Brain pericyte (primary cell): ENCODE results near the gene EEFSEC.

Experiments used
- DNase-seq: peaks from one replicate; pipeline ENCODE4 v3.0.0-alpha.2; 2012; ENCODE audit warnings: low read depth, low spot score

EEFSEC gene

DNA sequence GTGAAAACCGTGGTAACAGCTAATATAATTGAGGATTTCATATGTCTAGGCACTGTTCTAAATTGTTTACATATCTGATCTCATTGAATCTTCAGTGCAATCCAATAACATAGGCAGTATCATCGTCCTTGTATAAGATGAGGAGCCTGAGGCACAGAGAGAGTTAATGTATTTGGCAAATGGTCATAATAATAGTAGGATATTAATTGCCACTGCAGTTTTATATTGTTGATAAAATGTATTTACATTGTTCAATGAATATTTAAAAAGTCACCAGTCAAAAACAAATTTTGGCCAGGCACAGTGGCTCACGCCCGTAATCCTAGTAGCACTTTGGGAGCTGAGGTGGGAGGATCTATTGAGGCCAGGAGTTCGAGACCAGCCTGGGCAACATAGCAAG lies 88.5 kb downstream of the EEFSEC start:
- DNase-seq = no peak

DNA sequence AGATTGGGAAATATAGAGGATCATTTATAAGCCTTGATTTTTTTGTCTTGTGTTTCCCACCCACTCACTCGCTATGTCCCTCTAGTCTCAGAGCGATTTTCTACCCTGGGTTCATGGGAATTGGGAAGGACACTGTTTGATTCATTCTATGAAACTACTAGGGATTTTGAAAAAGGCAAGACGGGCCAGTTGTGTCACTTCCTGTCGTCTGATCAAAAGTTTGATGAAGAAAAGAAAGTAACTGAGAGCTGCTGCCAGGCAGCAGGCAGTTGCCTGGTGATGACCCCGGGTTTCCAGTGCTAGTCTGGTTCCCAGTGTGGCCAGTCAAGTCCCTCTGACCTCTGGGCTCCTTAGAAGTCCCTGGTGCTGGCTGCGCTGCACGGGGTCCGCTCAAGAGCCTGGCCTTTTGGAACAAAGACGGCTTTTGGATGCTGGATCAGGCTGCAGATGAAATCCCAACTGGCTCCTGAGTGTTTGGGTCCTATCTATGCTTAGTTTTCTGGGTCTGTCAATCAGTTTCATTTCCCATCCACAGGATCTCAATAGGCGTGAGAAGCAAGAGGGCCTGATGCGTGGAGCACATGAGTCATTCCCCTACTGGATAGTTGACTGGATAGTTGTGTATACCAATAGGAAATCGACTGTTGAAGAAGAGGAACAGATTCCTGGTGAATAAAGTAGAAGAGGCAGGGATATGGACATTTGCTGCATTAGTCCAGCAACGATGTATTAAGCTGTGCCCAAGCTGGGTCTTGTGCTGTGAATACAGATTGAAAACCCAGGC lies 89.7 kb downstream of the EEFSEC start:
- DNase-seq = no peak

DNA sequence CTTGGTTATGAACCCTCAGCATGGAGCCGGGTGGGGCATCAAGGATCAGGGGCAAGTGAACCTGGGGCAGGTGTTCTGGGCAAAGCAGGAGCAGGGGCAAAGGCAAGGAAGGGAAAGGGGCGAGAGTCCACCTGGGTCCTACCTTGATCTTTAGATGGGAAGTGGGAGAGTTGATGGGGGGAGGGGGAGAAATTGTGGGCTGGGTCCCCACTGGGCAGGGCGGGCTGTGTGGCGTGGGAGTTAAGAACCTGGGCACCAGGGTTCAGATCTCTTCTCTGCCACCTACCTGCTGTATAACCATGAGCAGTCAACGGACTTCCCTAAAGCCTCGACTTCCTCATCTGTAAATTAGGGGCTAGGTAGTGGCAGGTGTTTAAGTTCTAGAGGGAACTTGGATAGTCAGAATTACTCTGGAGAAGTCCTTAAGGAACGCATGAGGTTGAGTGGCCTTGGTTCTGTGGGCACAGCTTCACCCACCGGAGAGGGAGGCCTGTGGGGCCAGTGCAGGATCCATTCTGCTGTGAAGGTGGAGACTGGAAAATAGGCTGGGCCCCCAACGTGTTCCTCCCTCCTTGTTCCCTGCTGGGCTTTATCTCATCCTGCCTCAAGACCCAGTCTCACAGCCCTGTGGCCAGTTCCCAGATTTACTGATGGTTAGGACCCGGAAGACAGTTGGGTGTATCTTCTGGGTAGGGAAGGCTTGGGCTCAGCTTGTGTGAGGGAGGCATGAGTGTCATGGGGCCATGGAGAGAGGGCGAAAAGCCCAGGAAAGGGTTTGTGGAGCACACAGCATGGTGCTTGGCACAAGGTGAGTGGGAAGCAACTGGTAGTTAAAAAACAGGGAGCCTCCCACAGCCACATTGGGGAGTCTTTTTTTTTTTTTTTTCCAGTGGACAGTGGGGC lies 90.6 kb downstream of the EEFSEC start:
- DNase-seq = no peak

DNA sequence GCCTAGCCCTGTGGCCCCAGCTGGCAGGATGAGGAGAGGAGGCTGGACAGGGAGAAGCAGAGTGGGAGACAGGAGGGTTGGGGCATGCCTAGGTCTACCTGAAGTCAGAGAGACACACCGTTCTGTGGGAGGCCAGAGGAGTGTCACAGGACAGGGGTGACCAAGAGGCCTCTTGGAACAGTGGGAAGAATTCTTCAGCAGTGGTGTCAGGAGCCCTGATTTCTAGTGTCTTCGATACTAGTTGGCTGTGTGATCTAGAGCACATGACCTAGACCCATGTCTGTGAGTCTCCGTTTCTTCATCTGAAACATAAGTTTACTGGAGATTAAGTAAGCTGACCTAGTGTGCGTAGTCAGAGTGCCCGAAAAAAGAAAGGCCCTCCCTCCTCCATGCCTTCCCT lies 92.2 kb downstream of the EEFSEC start:
- no peak for DNase-seq

DNA sequence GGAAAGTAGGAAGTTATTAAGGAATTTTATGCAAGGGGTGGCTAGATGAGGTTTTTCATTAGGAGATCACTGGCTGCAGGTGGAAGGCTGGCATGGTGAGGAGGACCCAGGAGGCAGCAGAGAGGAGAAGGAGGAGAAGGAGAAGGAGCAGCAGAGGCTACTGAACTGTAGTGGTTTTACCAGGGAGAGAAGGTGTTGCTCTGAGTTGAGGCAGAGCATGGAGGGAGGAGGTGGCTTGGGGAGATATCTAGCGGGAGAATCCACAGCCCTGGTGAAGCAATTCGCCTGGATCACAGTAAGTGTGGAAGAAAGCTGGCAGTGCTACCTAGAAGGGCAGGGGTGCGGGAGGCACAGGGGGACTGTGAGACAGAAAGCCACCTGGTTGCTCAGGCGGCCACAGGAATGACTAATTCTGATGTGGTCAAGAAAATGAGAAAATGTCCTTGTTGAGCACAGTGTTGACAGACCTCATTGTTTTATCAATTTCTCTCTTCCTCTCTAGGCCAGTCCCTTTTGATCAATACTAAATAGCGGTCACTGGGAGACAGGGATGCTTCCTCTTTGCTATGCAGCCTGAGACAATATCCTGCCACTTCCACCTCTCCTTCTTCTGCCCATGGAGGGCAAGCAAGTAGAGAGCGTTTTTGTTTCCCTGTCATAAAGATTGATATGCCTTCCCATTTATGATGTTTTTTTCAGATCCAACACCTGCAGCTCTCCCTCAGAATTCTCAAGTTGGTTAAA lies 94.6 kb downstream of the EEFSEC start:
- no peak for DNase-seq

DNA sequence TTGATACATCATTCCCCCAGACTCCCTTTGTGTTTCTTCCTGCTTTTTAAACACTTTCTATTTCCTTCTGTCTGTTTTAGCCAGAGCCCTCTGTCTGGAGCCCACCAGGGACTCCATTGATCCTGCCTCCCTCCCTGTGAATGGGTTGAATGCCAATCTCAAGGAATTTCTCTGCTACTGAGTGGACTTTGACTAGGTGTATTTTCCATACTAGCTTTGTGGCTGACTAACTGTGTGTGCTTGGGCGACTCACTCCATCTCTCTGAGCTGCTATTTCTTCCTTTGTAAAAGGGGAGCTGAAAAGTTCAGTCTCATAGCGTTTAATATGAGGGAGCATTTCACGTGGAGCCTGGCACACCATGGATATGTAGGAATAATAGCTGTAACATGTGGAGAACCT lies 98.8 kb downstream of the EEFSEC start:
- no peak for DNase-seq

DNA sequence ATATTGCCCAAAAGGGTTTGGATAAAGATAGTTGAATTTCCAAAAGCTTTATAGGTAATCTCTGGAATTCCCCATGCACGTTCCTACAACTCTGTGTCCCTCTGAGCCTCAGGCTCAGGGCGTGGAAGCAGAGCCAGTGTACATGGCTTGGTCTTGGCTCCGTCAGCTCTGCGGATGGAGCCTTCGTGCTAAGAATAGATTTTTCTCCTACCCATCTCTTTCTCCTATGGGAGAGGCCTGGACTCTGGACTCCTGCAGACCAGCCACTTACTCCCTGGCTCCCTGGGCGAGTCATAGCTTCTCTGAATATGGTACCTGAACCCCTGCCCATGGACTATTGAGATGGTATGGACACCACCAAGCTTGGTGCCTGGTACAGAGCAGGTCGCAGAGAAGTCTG lies 99.9 kb downstream of the EEFSEC start:
- DNase-seq = no peak

DNA sequence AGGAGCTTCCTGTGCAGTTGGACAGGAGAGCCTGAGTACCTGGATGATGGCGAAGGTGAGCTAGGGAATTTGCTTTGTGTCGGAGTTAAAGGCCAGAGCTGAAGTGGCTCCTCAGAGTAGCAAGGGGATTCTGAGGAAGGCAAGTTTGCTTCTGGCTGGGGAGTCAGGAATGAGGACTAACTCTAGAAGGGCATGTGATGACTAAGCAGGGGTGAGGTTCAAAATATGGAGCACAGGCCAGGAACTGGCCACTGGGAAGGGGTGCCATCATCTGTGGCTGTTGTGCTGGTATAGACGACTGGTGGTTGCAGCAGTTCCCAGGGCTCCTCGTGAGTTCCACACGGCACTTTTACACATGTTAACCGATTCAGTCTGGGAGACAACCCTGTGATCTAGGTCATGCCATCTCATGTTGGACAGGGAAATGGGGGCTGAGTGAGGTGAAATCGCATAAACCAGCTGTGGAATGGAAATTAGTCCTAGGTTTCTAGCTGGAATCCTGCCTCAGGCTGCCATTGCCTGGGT lies 100.8 kb downstream of the EEFSEC start:
- DNase-seq = no peak

DNA sequence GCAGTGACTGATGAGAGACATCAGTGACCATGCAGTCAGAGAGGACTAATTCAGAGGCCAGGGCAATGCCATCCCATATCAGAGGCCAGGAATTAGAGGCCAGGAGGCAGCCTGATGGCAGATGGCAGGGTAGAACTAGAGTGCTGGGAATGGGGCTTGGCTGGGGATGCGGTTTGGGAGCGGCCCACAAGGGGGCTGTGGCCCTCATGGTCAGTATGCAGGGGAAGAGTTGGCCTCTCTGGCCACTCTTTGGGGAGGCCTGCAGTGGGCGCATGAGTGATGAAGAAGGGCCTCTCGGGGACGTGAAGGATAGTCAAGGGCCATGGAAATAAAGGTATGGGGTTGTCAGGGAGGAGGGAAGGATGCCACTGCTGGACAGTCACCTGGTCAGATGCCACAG lies 101.7 kb downstream of the EEFSEC start:
- DNase-seq = no peak

DNA sequence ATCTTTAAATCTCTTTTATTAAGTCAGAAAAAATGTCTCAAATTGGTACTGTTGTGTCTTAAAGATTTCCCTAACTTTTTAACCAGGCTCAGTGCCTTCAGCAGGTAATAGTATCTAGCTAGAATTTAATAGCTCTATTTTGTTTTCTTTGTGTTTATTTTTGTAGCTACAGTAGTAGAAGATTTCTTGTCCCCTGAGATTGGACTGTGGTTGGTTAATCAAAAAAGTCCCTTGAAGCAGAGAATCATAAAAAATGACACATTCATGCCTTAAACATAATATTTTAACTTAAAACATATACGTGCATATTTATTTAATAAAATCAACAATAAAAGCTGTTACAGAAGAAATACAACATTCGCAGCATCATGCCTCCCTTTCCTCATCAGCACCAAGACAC lies 102.8 kb downstream of the EEFSEC start:
- no peak for DNase-seq

DNA sequence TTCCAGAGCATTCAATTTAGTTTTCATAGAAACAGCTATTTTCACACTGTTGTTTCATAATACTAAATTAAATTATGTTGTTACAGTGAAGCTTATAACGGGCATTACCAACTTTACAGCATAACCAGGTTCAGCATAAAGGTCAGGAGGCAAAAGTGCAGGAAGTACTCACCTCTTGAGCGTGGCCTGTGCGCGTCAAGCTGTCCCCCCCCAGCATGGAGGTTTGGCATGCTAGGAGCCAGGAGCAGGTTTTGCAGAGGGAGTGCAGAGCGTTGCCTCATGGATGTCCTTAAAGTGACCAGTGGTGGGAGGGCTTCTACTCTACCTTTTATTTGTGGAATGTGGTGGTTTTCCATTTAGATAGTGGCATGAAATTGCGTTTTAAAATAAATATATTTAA lies 104.4 kb downstream of the EEFSEC start:
- no peak for DNase-seq

DNA sequence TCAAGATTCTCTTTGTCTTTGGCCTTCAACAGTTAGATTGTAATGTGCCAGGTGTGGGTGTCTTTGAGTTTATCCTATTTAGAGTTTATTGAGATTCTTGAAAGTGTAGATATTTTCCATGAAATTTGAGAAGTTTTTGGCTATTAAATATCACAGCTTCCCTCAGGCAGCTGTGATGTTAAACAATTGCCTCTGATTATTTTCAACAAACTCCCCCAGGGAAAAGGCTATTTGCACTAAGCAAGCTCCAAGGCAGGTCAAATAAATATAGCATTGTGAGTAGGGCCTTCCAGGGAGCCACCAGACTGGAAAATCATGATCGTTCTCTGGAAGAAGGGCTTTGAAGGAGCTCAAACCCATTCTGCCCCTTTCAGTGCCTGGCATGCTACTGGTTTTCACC lies 107.0 kb downstream of the EEFSEC start:
- no peak for DNase-seq

DNA sequence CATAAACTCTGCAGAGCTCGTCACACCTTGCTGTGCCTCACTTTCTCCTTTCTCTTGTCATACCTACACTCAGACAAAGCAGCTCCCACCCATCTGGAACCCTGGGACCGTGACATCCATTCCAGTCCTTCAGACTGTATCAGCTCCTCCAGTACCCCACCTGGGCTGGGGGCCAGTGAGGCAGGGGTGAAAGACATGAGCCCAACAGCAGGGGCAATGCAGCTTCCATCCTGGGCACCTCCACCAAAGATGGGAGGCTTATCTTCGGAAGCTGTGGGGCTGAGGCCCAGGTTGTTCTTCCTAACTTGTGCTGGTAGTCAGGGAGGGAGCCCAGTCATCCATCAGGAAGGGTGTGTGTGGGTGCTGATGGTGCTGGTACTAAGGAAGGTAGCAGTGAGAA lies 109.2 kb downstream of the EEFSEC start:
- DNase-seq = no peak

DNA sequence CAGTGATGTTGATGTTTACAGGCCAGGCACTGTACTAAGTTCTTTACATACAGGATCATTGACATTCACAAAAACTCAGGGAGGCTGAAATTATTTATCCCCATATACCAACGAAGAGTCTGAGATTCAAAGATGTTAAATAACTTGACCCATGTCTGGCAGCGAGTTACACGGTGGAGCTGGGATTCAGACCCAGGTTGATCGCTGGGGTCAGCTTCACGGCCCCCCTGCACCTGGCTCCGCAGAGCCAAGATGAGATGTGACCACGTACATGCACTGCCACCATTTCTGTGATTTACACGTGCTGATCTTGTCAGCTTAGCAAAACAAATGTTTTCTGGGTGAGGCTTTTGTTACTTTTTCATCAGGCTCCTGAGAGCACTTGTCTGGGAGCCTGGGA lies 109.8 kb downstream of the EEFSEC start:
- no peak for DNase-seq

DNA sequence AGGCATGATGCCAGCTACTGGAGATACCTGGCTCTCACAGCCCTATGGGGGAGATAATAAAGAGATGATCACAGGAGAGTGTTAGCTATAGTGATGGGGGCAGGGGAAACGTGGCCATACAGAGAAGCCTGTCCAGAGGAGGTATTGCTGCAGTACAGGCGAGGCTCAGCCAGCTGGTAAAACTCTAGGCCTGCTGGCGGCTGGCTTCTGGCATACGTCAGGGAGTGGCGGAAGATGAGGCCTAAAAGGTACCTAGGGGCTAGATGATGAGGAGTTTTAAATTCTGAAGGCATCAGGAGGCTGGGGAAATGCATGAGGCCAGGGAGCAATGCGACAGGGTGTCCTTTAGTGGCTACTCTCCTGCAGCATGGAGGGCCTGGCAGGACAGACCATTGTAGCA lies 110.7 kb downstream of the EEFSEC start:
- no peak for DNase-seq

DNA sequence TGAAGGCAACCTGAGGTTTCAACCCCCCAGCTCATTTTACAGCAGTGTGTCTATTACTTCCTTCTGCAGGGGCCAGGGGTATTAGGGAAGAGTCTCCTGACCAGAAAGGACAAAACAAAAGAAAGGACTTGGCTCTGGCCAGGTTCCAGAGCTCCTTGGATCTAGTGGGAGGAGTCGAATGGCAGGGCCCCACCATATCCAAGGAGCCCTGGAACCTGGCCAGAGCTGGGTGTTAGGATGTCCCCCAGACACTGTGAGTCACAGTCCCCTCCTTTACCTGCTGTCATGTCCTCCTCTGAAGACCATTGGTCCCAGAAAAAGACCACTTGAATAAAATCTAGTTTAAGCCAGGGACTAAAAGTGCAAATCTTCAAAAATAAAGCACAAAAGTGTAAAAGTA lies 113.2 kb downstream of the EEFSEC start:
- DNase-seq = no peak

DNA sequence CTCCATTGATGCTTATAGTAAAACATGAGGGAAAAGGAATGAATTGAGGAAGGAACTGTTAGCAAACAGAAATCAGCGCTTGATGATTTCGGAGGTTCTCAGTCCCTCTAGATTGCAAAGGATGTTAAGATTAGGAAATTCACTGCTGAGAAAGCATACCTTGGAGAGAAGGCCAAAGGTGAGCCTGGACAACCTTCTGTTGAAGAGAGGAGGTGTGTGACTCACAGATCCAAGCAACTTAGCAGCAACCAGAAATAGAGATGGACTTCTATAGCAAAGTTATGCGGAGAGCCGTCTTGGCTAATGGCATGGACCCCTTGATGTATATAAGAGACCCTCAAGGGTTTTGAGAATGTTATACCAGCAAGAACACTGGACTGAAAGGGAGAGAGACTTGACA lies 114.3 kb downstream of the EEFSEC start:
- no peak for DNase-seq

DNA sequence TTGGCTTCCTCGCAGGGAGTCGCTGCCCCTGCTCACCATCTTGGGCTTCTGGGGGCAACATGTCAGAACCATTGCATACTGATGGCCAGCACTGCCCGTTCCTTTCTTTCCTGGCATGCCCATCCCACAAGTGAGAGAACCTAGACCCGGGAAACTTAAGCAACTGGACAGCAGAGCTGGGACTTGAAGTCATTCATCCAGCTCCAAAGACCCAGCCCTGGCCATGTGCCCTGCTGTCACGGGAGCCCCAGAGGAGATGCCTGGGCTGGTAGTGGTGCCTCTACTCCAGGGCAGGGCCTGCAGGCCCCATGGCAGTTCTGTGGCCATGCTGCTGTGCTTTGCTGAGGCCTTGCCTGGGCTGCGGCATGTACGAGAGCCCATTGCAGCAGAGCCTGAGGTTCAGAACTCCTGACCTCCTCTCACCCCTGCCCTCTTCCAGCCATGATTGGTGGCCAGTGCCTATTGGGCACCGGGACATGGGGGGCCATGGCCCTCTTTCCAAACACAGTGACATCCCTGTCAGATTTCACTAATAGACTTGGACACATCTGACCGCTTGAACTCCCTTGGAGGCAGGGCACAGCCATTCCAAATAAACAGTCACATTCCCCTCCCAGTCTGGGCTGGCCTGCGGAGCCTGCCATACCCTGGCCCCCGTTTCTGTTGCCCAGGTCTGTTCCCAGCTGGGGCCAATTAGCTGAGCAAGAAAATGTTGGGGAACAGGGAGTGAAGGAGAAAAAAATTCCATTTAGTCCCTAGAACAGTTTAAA lies 115.9 kb downstream of the EEFSEC start:
- DNase-seq = no peak

DNA sequence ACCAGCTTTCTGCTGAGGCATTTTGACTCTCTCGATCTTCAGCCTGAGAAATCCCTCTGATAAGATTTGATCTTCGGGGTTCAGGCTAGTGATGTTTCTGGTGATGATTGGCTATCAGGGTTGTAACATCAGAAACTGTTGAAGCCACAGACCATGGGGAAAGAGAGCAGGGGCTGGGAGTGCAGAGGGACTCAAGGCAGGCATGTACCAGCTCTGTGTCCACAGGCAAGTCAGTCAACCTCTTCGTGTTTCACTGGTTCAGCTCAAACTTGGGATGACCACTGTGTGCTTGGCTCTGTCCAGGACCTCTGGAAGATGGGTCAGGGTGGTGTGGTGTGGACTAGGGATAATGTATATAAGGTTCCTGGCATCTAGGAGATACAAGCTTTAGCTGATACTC lies 116.5 kb downstream of the EEFSEC start:
- DNase-seq = no peak

DNA sequence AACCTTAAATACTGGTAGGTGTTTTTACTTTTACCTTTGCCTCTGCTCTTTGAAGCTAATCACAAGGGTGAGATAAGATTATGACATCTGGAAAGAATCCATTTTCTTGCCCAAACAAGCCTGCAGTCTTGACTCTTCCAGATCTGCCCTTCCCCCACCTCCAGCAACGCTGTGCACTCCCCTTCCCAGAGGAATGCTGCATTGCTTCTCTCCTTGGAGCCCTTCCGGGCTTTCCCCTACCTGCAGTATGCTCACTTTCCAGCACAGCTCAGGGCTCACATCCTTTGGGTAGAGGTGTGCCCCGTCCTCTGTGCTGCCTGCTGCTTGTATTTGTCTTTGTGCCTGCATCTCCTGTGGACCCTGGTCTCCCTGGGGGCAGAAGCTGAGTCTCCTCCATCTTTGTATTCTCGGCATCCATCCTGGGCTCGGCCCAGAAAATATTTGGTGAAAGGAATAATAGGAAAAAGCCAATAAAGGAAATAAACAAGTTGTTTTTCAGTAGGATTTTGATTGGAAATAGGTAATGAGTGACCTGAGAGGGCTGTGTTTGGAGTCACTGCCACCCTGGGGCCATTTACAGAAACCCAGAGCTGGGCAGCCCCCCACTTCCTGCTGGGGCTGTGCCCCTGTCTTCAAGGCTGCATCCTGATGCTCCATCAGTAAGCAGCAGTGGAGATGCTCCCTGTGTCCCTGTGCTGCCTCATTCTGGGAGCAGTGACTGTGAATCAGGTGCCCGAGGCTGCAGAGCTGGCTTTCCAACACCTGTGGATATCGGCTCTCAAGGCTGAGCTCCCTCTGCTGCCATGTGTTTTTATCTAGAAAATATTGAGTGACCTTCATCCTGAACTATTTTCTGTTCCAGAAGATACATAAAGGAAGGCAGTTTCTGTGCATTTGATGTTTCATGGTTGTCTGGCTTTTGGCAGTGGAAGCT lies 117.5 kb downstream of the EEFSEC start:
- no peak for DNase-seq
